Measurements from ENCODE around the gene CD8B. TPM values are rescaled to one million over a fixed set of nuclear protein-coding genes. Genes with fewer than 3 reads are reported as not detected.
"Not testable (repeated sequence)": the region's sequence is repeated elsewhere in the genome, so short reads cannot be mapped to it uniquely, and the experiment has no call there.

CD8B gene
- total RNA-seq, 1 experiment from 2014 or later, result 0.24 TPM

GRCh38 chr2:86842607-86843234 lies 19.0 kb downstream of the CD8B start:
- not testable (repeated sequence) for H2BK15ac ChIP-seq (ENCODE audit: low read depth, low read length); H2BK120ac ChIP-seq (ENCODE audit: low read depth, low read length, poor library complexity, severe bottlenecking); H3K9ac ChIP-seq (ENCODE audit: extremely low read depth, insufficient read length, low read length); H3K27me3 ChIP-seq (ENCODE audit: insufficient read depth, low read length); H3K27ac Mint-ChIP-seq; H3K4ac ChIP-seq (ENCODE audit: low read depth, low read length); H3K79me1 ChIP-seq (ENCODE audit: insufficient read depth, low read depth, low read length, poor library complexity, severe bottlenecking); H3K4me3 Mint-ChIP-seq; H2AFZ ChIP-seq (ENCODE audit: low read length); H3K18ac ChIP-seq (ENCODE audit: insufficient read length, low read depth, low read length); H3K4me2 ChIP-seq (ENCODE audit: insufficient read depth, insufficient read length, low read length); H2BK5ac ChIP-seq (ENCODE audit: insufficient read length, low read length); H2BK12ac ChIP-seq (ENCODE audit: insufficient read length, low read depth, low read length); H3K27ac ChIP-seq (ENCODE audit: insufficient read length, low read depth, low read length); H3K4me1 ChIP-seq (ENCODE audit: insufficient read depth, low read length); H3K9me3 ChIP-seq (ENCODE audit: control insufficient read depth, low read depth, low read length); H3K56ac ChIP-seq (ENCODE audit: insufficient read length, low read depth, low read length); H3T11ph ChIP-seq (ENCODE audit: low read length); H3K23me2 ChIP-seq (ENCODE audit: insufficient read length, low read depth, low read length, poor library complexity, severe bottlenecking); H4K91ac ChIP-seq (ENCODE audit: insufficient read length, low read depth, low read length); H3K23ac ChIP-seq (ENCODE audit: insufficient read length, low read depth, low read length); H3K79me2 ChIP-seq (ENCODE audit: insufficient read depth, low read length); H3K36me3 Mint-ChIP-seq (ENCODE audit: insufficient read depth in 1 of 3, low read depth in 3 of 3); H4K5ac ChIP-seq (ENCODE audit: insufficient read length, low read depth, low read length); H4K8ac ChIP-seq (replicated peaks; ENCODE audit: insufficient read length, low read depth, low read length); H3K9me3 Mint-ChIP-seq; H4K20me1 ChIP-seq (ENCODE audit: control insufficient read depth, insufficient read depth, insufficient read length); DNase-seq; H2BK20ac ChIP-seq (ENCODE audit: low read depth, low read length, poor library complexity, severe bottlenecking); H3K14ac ChIP-seq (ENCODE audit: insufficient read depth, low read length); H3K27me3 Mint-ChIP-seq (ENCODE audit: low read depth); H2AK5ac ChIP-seq (ENCODE audit: insufficient read length, low read length)
- WGBS (ENCODE audit: extremely low coverage, insufficient read length, low lambda C conversion rate), result no CpG with 5 or more reads among the region's 6 CpGs
- peaks cover 11 to 21% of the 10 kb centered on the region in 2 experiments for H3K4me1 Mint-ChIP-seq

- H3K56ac ChIP-seq (ENCODE audit: insufficient read length, low read depth, low read length); H4K91ac ChIP-seq (ENCODE audit: insufficient read length, low read depth, low read length); H2AFZ ChIP-seq (ENCODE audit: low read length); H3K4me1 ChIP-seq (ENCODE audit: insufficient read depth, low read length); H2BK15ac ChIP-seq (ENCODE audit: low read depth, low read length); H2BK20ac ChIP-seq (ENCODE audit: low read depth, low read length, poor library complexity, severe bottlenecking); H3K9me3 ChIP-seq (ENCODE audit: control insufficient read depth, low read depth, low read length); H3T11ph ChIP-seq (ENCODE audit: low read length); H3K9ac ChIP-seq (ENCODE audit: extremely low read depth, insufficient read length, low read length); H3K9me3 Mint-ChIP-seq; H3K36me3 Mint-ChIP-seq (ENCODE audit: insufficient read depth in 1 of 3, low read depth in 3 of 3); H2AK5ac ChIP-seq (ENCODE audit: insufficient read length, low read length); H3K23ac ChIP-seq (ENCODE audit: insufficient read length, low read depth, low read length); H3K27me3 ChIP-seq (ENCODE audit: insufficient read depth, low read length); H2BK5ac ChIP-seq (ENCODE audit: insufficient read length, low read length); H3K79me2 ChIP-seq (ENCODE audit: insufficient read depth, low read length); H3K27ac Mint-ChIP-seq; H3K4ac ChIP-seq (ENCODE audit: low read depth, low read length); DNase-seq; H3K18ac ChIP-seq (ENCODE audit: insufficient read length, low read depth, low read length); H3K4me3 Mint-ChIP-seq; H2BK120ac ChIP-seq (ENCODE audit: low read depth, low read length, poor library complexity, severe bottlenecking); H4K8ac ChIP-seq (replicated peaks; ENCODE audit: insufficient read length, low read depth, low read length); H3K4me2 ChIP-seq (ENCODE audit: insufficient read depth, insufficient read length, low read length); H3K79me1 ChIP-seq (ENCODE audit: insufficient read depth, low read depth, low read length, poor library complexity, severe bottlenecking); H2BK12ac ChIP-seq (ENCODE audit: insufficient read length, low read depth, low read length); H3K23me2 ChIP-seq (ENCODE audit: insufficient read length, low read depth, low read length, poor library complexity, severe bottlenecking); H3K27ac ChIP-seq (ENCODE audit: insufficient read length, low read depth, low read length); H4K20me1 ChIP-seq (ENCODE audit: control insufficient read depth, insufficient read depth, insufficient read length); H4K5ac ChIP-seq (ENCODE audit: insufficient read length, low read depth, low read length); H3K27me3 Mint-ChIP-seq (ENCODE audit: low read depth); H3K14ac ChIP-seq (ENCODE audit: insufficient read depth, low read length): not testable (repeated sequence)
- WGBS (ENCODE audit: extremely low coverage, insufficient read length, low lambda C conversion rate), result no CpG with 5 or more reads among the region's 8 CpGs
- H3K4me1 Mint-ChIP-seq, result peaks cover 15 to 23% of the 10 kb centered on the region in 2 experiments
These were observed 20.4 kb downstream of the CD8B start for GRCh38 chr2:86841330-86841729.
